CD4-positive, alpha-beta T cell (primary cell): ENCODE results near the gene NHS. TPM values are rescaled to one million over a fixed set of nuclear protein-coding genes. Genes with fewer than 3 reads are reported as not detected.

Source experiments
- ATAC-seq: fragments of 200-7000 bp; cut with Tn5 transposase; one replicate; pipeline ENCODE4 v1.10.0; 2022; ENCODE audit warnings: mild to moderate bottlenecking; ENCODE audit not compliant: poor library complexity
- CTCF ChIA-PET: fragments of 350-600 bp; sonication (Branson Sonifier 250); formaldehyde crosslinking; loops from one replicate; lab custom pipeline; 2021; ENCODE audit warnings: antibody characterized with exemption, inconsistent platforms; lab: Charles Lee
- POLR2A ChIA-PET: fragments of 350-600 bp; sonication (Branson Sonifier 250); formaldehyde crosslinking; loops from one replicate; lab custom pipeline; 2021; ENCODE audit warnings: antibody characterized with exemption, inconsistent platforms; lab: Charles Lee
- DNase-seq, 14 experiments: peaks; one replicate each; pipeline ENCODE4 v3.0.0-alpha.2; 2013 to 2020; ENCODE audit warnings: mixed read lengths in 2 of 14
- H3K27ac ChIP-seq, 2 donors: one replicate each; pipeline versions ENCODE4 v1.5.1 to v1.7.0; 2013; ENCODE audit warnings: low read length in 2 of 2, low read depth in 1 of 2, mild to moderate bottlenecking in 1 of 2
- H3K27me3 ChIP-seq, 2 experiments: 1 replicate in 1 of 2; 2 replicates in 1 of 2; pipeline versions ENCODE4 v1.6.1 to v1.7.0; 2013; ENCODE audit warnings: low read length in 2 of 2, control low read depth in 1 of 2, mild to moderate bottlenecking in 1 of 2, moderate library complexity in 1 of 2; ENCODE audit not compliant: insufficient read depth in 2 of 2, control insufficient read depth in 1 of 2
- H3K36me3 ChIP-seq: one replicate; pipeline ENCODE4 v1.6.1; 2013; ENCODE audit warnings: low read length, control low read depth; ENCODE audit not compliant: insufficient read depth
- H3K4me1 ChIP-seq: one replicate; pipeline ENCODE4 v1.6.1; 2013; ENCODE audit warnings: low read length, control low read depth; ENCODE audit not compliant: insufficient read depth
- H3K4me3 ChIP-seq: one replicate; pipeline ENCODE4 v1.5.1; 2013; ENCODE audit warnings: mild to moderate bottlenecking, low read length, moderate library complexity
- H3K9me3 ChIP-seq, 2 experiments: 1 replicate in 1 of 2; 2 replicates in 1 of 2; pipeline versions ENCODE4 v1.6.1 to v1.7.0; 2013; ENCODE audit warnings: low read length in 2 of 2, mild to moderate bottlenecking in 2 of 2, control low read depth in 1 of 2, moderate library complexity in 1 of 2; ENCODE audit not compliant: control insufficient read depth in 1 of 2, insufficient read depth in 1 of 2
- H3K27ac Mint-ChIP-seq: one replicate; pipeline ENCODE4 v1.8.0; 2020; ENCODE audit warnings: mixed read lengths
- H3K27me3 Mint-ChIP-seq: one replicate; pipeline ENCODE4 v1.8.0; 2021; ENCODE audit warnings: mixed read lengths
- H3K36me3 Mint-ChIP-seq: one replicate; pipeline ENCODE4 v1.8.0; 2021; ENCODE audit warnings: low read depth, mixed read lengths
- H3K4me1 Mint-ChIP-seq: one replicate; pipeline ENCODE4 v1.8.0; 2021; ENCODE audit warnings: low read depth, mixed read lengths
- H3K4me3 Mint-ChIP-seq: one replicate; pipeline ENCODE4 v1.8.0; 2020; ENCODE audit warnings: mild to moderate bottlenecking, mixed read lengths
- H3K9me3 Mint-ChIP-seq: one replicate; pipeline ENCODE4 v1.8.0; 2020; ENCODE audit warnings: mixed read lengths
- intact Hi-C, 2 experiments: fragments of 100-400 bp; cut with DNase I in 1 of 2; cut with micrococcal nuclease in 1 of 2; formaldehyde crosslinking; loops; one replicate each; pipeline versions ENCODE4 v1.15.1 to v1.9.0; 2023 to 2025; cut with DNase I, micrococcal nuclease
- total RNA-seq, 174 experiments: library from RNA in 2 of 174; stranded (reverse) in 2 of 174; gene quantifications; one replicate each; pipeline ENCODE4 v1.2.3 and lab custom pipeline; 2021 to 2026
- TF ChIP-seq, protein P1 (sequence below): fragments of 200-600 bp; IDR thresholded peaks from one replicate; pipeline ENCODE4 v1.8.0; 2022; ENCODE audit warnings: antibody characterized with exemption, mild to moderate bottlenecking

The NHS gene
- total RNA-seq, 2 experiments from 2014 or later: 0.36 to 0.53 TPM

DNA sequence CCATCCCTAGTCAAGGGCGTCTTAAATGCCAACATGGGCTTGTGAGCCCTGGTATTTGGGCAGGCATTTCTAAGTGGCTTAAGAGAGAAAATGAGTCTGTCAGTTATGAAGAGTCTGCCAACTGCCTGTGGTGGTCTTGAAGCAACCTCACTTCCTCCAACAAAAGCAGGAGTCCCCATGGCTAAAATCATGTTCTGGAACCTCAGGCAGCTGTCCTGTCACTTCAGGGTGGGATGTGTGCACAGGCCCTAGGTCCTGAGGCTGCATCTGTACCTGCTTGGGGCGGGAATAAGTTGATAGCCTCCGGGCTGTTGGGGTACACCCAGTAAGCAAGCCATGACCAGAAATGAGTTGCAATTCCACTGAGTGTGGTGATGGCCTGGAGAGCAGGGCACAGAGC lies 247.3 kb downstream of the NHS start:
- TF ChIP-seq, protein P1, sequence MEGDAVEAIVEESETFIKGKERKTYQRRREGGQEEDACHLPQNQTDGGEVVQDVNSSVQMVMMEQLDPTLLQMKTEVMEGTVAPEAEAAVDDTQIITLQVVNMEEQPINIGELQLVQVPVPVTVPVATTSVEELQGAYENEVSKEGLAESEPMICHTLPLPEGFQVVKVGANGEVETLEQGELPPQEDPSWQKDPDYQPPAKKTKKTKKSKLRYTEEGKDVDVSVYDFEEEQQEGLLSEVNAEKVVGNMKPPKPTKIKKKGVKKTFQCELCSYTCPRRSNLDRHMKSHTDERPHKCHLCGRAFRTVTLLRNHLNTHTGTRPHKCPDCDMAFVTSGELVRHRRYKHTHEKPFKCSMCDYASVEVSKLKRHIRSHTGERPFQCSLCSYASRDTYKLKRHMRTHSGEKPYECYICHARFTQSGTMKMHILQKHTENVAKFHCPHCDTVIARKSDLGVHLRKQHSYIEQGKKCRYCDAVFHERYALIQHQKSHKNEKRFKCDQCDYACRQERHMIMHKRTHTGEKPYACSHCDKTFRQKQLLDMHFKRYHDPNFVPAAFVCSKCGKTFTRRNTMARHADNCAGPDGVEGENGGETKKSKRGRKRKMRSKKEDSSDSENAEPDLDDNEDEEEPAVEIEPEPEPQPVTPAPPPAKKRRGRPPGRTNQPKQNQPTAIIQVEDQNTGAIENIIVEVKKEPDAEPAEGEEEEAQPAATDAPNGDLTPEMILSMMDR: no peak
- Mint-ChIP-seq H3K27me3 (no peaks in the 10 kb centered on the region), H3K4me1 (no peaks in the 10 kb centered on the region), H3K36me3 (no peaks in the 10 kb centered on the region), H3K27ac (no peak overlapping the region), H3K4me3 (no peak overlapping the region), H3K9me3 (no peaks in the 10 kb centered on the region)
- H3K27ac ChIP-seq: no peak overlapping the region
- DNase-seq (no peak), ATAC-seq (no peak)
- H3K4me1 ChIP-seq: no peaks in the 10 kb centered on the region
- no peak overlapping the region for H3K4me3 ChIP-seq
- no peaks in the 10 kb centered on the region for H3K27me3 ChIP-seq
- H3K36me3 ChIP-seq: no peaks in the 10 kb centered on the region
- intact Hi-C loops: no loop called here
- ChIA-PET POLR2A (no interaction called here), CTCF (no interaction called here)
- no peaks in the 10 kb centered on the region for H3K9me3 ChIP-seq

DNA sequence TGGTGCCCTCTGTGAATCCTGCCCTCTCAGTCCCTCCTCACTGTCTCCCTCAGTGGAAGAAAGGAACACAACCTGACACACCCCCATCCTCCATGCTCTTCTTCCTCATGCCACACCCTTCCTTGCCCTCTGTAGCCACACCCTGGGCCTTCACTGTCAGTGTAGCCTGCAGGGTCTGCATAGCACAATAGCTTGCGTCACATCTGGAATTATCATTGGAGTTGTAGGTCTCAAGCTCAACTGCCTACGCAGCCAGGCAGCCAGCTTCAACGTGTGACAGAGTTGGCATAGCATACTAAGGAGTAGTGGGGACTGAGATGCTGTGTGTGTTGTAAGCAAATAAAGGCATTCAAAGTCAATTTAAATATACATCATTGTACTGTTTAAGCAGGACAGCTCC lies 248.8 kb downstream of the NHS start:
- ATAC-seq: no peak
- Histone ChIP-seq H3K9me3 (no peaks in the 10 kb centered on the region), H3K27me3 (no peaks in the 10 kb centered on the region), H3K4me3 (no peak overlapping the region), H3K4me1 (no peaks in the 10 kb centered on the region), H3K27ac (no peak overlapping the region), H3K36me3 (no peaks in the 10 kb centered on the region)
- Mint-ChIP-seq H3K36me3 (no peaks in the 10 kb centered on the region), H3K4me3 (no peak overlapping the region), H3K27me3 (no peaks in the 10 kb centered on the region), H3K9me3 (no peaks in the 10 kb centered on the region), H3K4me1 (no peaks in the 10 kb centered on the region), H3K27ac (no peak overlapping the region)
- TF ChIP-seq, protein P1: no peak
- POLR2A ChIA-PET: no interaction called here
- no peak for DNase-seq
- CTCF ChIA-PET: no interaction called here
- intact Hi-C loops: no loop called here

DNA sequence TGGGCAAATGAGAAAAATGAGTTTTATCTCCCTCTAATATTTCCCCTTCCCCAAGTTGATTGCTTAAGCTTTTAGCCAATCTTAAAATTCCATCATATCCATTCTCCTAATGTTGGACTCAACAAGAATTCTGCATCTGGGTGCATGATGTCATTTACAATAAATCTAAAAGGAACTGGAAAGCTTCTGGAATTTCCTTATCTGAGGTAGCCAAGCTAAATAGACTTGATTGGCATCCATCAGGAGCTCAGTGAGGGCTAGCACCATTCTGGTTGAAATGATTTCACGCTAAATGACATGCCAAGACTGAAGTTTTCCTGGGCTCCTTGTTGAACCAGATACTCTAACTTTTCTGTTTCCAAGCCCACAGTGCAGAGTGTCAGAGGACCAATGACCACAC lies 252.0 kb downstream of the NHS start:
- no peaks in the 10 kb centered on the region for H3K36me3 ChIP-seq
- Mint-ChIP-seq H3K9me3 (no peaks in the 10 kb centered on the region), H3K27me3 (no peaks in the 10 kb centered on the region), H3K4me3 (no peak overlapping the region), H3K27ac (no peak overlapping the region), H3K36me3 (no peaks in the 10 kb centered on the region), H3K4me1 (no peaks in the 10 kb centered on the region)
- H3K9me3 ChIP-seq: no peaks in the 10 kb centered on the region
- H3K4me3 ChIP-seq: no peak overlapping the region
- DNase-seq: no peak
- ChIA-PET POLR2A (no interaction called here), CTCF (no interaction called here)
- no peak for ATAC-seq
- TF ChIP-seq, protein P1: no peak
- no peaks in the 10 kb centered on the region for H3K27me3 ChIP-seq
- intact Hi-C loops: no loop called here
- H3K27ac ChIP-seq: no peak overlapping the region
- no peaks in the 10 kb centered on the region for H3K4me1 ChIP-seq
